Measurements from ENCODE around the gene ACTN3. TPM values are rescaled to one million over a fixed set of nuclear protein-coding genes. Genes with fewer than 3 reads are reported as not detected.
A peak's percentile ranks its signal among the peaks of the same experiment; 100 is the strongest.
"Not testable (repeated sequence)": the region's sequence is repeated elsewhere in the genome, so short reads cannot be mapped to it uniquely, and the experiment has no call there.

ACTN3 gene
- total RNA-seq, 2 experiments from 2014 or later = 0.26 to 0.27 TPM

DNA sequence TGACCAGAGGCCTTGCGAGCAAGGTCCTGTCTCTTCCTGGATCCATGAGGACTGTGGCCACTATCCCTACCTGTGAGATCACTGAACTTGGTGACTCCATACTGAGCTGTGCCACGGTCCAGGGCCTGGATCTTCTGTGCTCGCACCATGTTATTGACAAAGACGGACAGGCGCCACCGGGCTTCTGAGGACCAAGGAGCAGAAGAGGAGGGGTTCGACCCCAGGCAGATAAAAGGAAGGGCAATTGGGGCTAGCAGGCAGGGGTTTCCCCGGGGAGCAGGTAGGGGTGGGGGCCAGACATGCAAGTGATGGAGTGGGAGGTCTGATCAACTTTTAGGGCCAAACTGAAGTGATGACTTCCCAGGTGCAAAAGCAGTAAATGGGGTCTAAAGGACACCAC, 19.5 kb downstream of the ACTN3 start:
- Mint-ChIP-seq H3K4me3 (no peak overlapping the region), H3K27ac (no peak overlapping the region), H3K36me3 (ENCODE audit: low read depth) (no peaks in the 10 kb centered on the region), H3K9me3 (ENCODE audit: low read depth) (no peaks in the 10 kb centered on the region), H3K4me1 (peaks cover 3% of the 10 kb centered on the region), H3K27me3 (no peaks in the 10 kb centered on the region)
- CTCF ChIA-PET = no interaction called here
- POLR2A ChIA-PET = no interaction called here
- intact Hi-C loops (cut with DNase I, micrococcal nuclease) = no loop called here
- ATAC-seq (no peak), DNase-seq (no peak)

GRCh38 chr11:66567787-66568123, 21.1 kb downstream of the ACTN3 start:
- H3K9me3 Mint-ChIP-seq (ENCODE audit: low read depth) = no peaks in the 10 kb centered on the region
- H3K4me3 Mint-ChIP-seq = peak overlapping the region; percentile 62
- ATAC-seq = peak; percentile 21
- H3K27me3 Mint-ChIP-seq = no peaks in the 10 kb centered on the region
- H3K36me3 Mint-ChIP-seq (ENCODE audit: low read depth) = no peaks in the 10 kb centered on the region
- POLR2A ChIA-PET = no interaction called here
- peaks cover 3% of the 10 kb centered on the region for H3K4me1 Mint-ChIP-seq
- CTCF ChIA-PET = interaction anchor here (0.7 to 3.6 kb wide), 2 partner anchors 12 to 110 kb away, joined by 3 to 26 read pairs; partner anchors contain the start of gene RBM4B
- no peak for DNase-seq
- intact Hi-C loops (cut with DNase I, micrococcal nuclease) = no loop called here
- H3K27ac Mint-ChIP-seq = no peak overlapping the region

- Mint-ChIP-seq H3K27me3 (no peaks in the 10 kb centered on the region), H3K27ac (no peak within 1 kb of the TSS), H3K9me3 (ENCODE audit: low read depth) (no peaks in the 10 kb centered on the region), H3K4me3 (peak within 1 kb of the TSS; percentile 64), H3K36me3 (ENCODE audit: low read depth) (no peaks in the 10 kb centered on the region), H3K4me1 (peaks cover 3% of the 10 kb centered on the region)
- DNase-seq (peak; percentile 79), ATAC-seq (peak; percentile 96)
- POLR2A ChIA-PET = interaction anchor here (0.8 to 1.1 kb wide), 2 partner anchors 51 to 107 kb away, joined by 3 to 4 read pairs; no protein-coding TSS in a partner anchor
- CTCF ChIA-PET = interaction anchor here (0.9 to 3.6 kb wide), 7 partner anchors 11 to 272 kb away, joined by 3 to 26 read pairs (median 5); partner anchors contain the start of genes ACTN3, MRPL11 and ZDHHC24
- intact Hi-C loops (cut with DNase I, micrococcal nuclease) = no loop called here
Measured at GRCh38 chr11:66568124-66568916, 21.6 kb downstream of the ACTN3 start, which contains the start of gene CTSF. TSS of gene CTSF (minus strand) at chr11:66568606. CDS start at chr11:66568486, 120 bp downstream.

DNA sequence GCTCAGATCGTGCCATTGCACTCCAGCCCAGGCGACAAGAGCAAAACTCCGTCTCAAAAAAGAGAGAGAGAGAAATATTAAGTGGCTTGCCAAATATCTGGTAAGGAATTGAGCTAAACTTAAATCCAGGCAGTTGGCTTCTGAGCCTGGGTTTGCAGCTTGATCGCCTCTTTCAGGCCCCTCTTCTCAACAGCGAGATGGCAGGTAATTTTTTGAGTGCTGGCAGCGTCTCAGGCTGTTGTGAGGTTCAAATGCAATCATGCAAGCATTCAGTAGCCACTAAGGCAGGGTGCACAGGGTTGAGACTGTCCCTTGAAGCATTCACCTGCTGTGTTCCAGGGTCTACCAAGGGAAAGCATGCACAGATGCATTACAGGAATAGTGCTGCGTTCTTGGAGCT, 22.4 kb downstream of the ACTN3 start:
- H3K9me3 Mint-ChIP-seq (ENCODE audit: low read depth) = no peaks in the 10 kb centered on the region
- no peaks in the 10 kb centered on the region for H3K27me3 Mint-ChIP-seq
- CTCF ChIA-PET = interaction anchor here (0.7 to 3.6 kb wide), 8 partner anchors 10 to 272 kb away, joined by 3 to 26 read pairs (median 4); partner anchors contain the start of genes ACTN3, MRPL11 and ZDHHC24
- no peak overlapping the region for H3K4me3 Mint-ChIP-seq
- H3K36me3 Mint-ChIP-seq (ENCODE audit: low read depth) = no peaks in the 10 kb centered on the region
- DNase-seq = no peak
- no peak for ATAC-seq
- POLR2A ChIA-PET = interaction anchor here (0.8 to 1.1 kb wide), 2 partner anchors 50 to 106 kb away, joined by 3 to 4 read pairs; no protein-coding TSS in a partner anchor
- intact Hi-C loops (cut with DNase I, micrococcal nuclease) = no loop called here
- H3K4me1 Mint-ChIP-seq = peaks cover 3% of the 10 kb centered on the region
- no peak overlapping the region for H3K27ac Mint-ChIP-seq

GRCh38 chr11:66570079-66570849, 23.6 kb downstream of the ACTN3 start:
- Mint-ChIP-seq H3K4me1 (peaks cover 3% of the 10 kb centered on the region), H3K27ac (no peak overlapping the region)

GRCh38 chr11:66570850-66571180, 24.1 kb downstream of the ACTN3 start:
- Mint-ChIP-seq H3K4me1 (peaks cover 3% of the 10 kb centered on the region), H3K27me3 (no peaks in the 10 kb centered on the region), H3K27ac (no peak overlapping the region), H3K36me3 (ENCODE audit: low read depth) (no peaks in the 10 kb centered on the region), H3K9me3 (ENCODE audit: low read depth) (no peaks in the 10 kb centered on the region), H3K4me3 (no peak overlapping the region)
- intact Hi-C loops (cut with DNase I, micrococcal nuclease) = loop anchor here in 1 of 2 experiments (10.0 kb wide), 1 partner anchor 264 kb away; no protein-coding TSS in a partner anchor
- CTCF ChIA-PET = interaction anchor here (1.4 kb wide), 1 partner anchor 42 kb away, joined by 3 read pairs; no protein-coding TSS in a partner anchor
- no peak for DNase-seq
- POLR2A ChIA-PET = no interaction called here
- ATAC-seq = no peak

More at GRCh38 chr11:66570079-66570849, 23.6 kb downstream of the ACTN3 start:
- H3K36me3 Mint-ChIP-seq (ENCODE audit: low read depth) = no peaks in the 10 kb centered on the region
- no peaks in the 10 kb centered on the region for H3K9me3 Mint-ChIP-seq (ENCODE audit: low read depth)
- ChIA-PET CTCF (interaction anchor here (1.4 to 3.6 kb wide), 2 partner anchors 9 to 43 kb away, joined by 3 to 26 read pairs; no protein-coding TSS in a partner anchor), POLR2A (interaction anchor here (0.6 kb wide), 1 partner anchor 59 kb away, joined by 3 read pairs; no protein-coding TSS in a partner anchor)
- no peak for ATAC-seq
- intact Hi-C loops (cut with DNase I, micrococcal nuclease) = loop anchor here in 1 of 2 experiments (10.0 kb wide), 1 partner anchor 265 kb away; no protein-coding TSS in a partner anchor
- no peak for DNase-seq
- no peaks in the 10 kb centered on the region for H3K27me3 Mint-ChIP-seq
- no peak overlapping the region for H3K4me3 Mint-ChIP-seq

DNA sequence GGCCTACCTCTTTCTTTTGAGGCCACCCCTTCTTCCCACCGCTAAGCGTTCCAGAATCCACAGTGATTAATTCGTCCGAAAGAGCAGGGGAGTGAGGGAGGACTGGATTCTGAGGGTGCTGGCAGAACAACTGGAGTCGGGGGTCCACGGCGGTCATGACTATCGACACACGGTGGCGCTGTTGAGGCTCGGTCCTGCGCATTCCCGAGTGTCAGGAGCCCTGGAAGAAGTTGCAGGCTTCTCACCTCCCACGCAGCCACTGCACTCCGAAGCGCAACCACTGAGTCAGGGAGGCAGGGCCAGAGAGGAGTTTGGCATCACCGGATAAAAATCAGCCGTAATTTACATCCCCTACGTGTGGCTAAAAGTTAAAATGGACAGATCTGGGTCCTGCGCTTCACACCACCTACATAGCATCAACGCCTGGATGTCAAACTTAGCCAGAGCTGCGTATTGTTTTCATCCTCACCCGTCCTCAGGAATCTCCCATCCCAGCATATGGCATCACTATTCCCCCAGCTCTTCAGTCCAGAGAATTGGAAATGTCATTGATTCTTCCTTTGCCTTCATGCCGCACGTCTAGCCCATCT, 32.4 kb downstream of the ACTN3 start:
- peaks cover 4% of the 10 kb centered on the region for H3K9me3 Mint-ChIP-seq (ENCODE audit: low read depth)
- no peak overlapping the region for H3K27ac Mint-ChIP-seq
- ATAC-seq = peak; percentile 90
- peak; percentile 91 for DNase-seq
- H3K27me3 Mint-ChIP-seq = peaks cover 2% of the 10 kb centered on the region
- ChIA-PET POLR2A (no interaction called here), CTCF (interaction anchor here (0.6 to 5.2 kb wide), 15 partner anchors 10 to 106 kb away, joined by 3 to 99 read pairs (median 4); partner anchors contain the start of genes CCDC87, CTSF, RBM4 and RBM4B)
- intact Hi-C loops (cut with DNase I, micrococcal nuclease) = loop anchor here (1.0 to 10.0 kb wide), 7 partner anchors 33 to 256 kb away; partner anchors contain the start of genes ACTN3 (in 1 of the 2), RBM14 (in 1 of the 2) and ZDHHC24 (in 1 of the 2)
- H3K36me3 Mint-ChIP-seq (ENCODE audit: low read depth) = no peaks in the 10 kb centered on the region
- no peak overlapping the region for H3K4me3 Mint-ChIP-seq
- peaks cover 16% of the 10 kb centered on the region for H3K4me1 Mint-ChIP-seq

DNA sequence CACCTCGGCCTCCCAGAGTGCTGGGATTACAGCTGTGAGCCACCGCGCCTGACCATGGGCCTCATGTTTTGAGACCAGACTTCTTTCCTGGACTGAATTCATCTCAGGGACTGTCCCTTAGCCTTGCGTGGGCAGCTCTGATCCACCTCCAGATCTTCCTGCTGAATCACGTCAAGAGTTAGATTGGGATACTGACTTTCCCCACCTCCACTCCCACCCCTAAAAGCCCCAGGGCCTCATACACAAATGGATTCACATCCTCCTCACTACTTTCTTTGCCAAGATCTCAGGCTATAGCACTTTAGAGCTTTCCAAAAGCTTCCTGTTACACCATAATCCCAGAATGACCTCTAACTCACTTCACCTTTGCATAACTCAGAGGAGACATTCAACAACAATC, 34.1 kb downstream of the ACTN3 start:
- Mint-ChIP-seq H3K27ac (no peak overlapping the region), H3K4me1 (peaks cover 16% of the 10 kb centered on the region), H3K9me3 (ENCODE audit: low read depth) (peaks cover 4% of the 10 kb centered on the region), H3K27me3 (peaks cover 2% of the 10 kb centered on the region), H3K4me3 (no peak overlapping the region), H3K36me3 (ENCODE audit: low read depth) (no peaks in the 10 kb centered on the region)
- DNase-seq (peak; percentile 34), ATAC-seq (peak; percentile 14)
- ChIA-PET POLR2A (interaction anchor here (1.3 kb wide), 1 partner anchor 98 kb away, joined by 3 read pairs; no protein-coding TSS in a partner anchor), CTCF (interaction anchor here (0.6 to 5.2 kb wide), 7 partner anchors 9 to 265 kb away, joined by 3 to 99 read pairs (median 4); partner anchors contain the start of genes CCDC87, CCS, CTSF and RBM4B)
- intact Hi-C loops (cut with DNase I, micrococcal nuclease) = no loop called here

GRCh38 chr11:66581261-66581660, 34.6 kb downstream of the ACTN3 start:
- intact Hi-C loops (cut with DNase I, micrococcal nuclease) = no loop called here
- no peaks in the 10 kb centered on the region for H3K36me3 Mint-ChIP-seq (ENCODE audit: low read depth)
- POLR2A ChIA-PET = interaction anchor here (1.3 kb wide), 1 partner anchor 97 kb away, joined by 3 read pairs; no protein-coding TSS in a partner anchor
- CTCF ChIA-PET = interaction anchor here (0.6 to 5.2 kb wide), 7 partner anchors 9 to 265 kb away, joined by 3 to 99 read pairs (median 4); partner anchors contain the start of genes CCDC87, CCS, CTSF and RBM4B
- H3K9me3 Mint-ChIP-seq (ENCODE audit: low read depth) = peaks cover 4% of the 10 kb centered on the region
- ATAC-seq (no peak), DNase-seq (no peak)
- no peak overlapping the region for H3K27ac Mint-ChIP-seq
- peaks cover 2% of the 10 kb centered on the region for H3K27me3 Mint-ChIP-seq
- peaks cover 16% of the 10 kb centered on the region for H3K4me1 Mint-ChIP-seq
- H3K4me3 Mint-ChIP-seq = no peak overlapping the region

DNA sequence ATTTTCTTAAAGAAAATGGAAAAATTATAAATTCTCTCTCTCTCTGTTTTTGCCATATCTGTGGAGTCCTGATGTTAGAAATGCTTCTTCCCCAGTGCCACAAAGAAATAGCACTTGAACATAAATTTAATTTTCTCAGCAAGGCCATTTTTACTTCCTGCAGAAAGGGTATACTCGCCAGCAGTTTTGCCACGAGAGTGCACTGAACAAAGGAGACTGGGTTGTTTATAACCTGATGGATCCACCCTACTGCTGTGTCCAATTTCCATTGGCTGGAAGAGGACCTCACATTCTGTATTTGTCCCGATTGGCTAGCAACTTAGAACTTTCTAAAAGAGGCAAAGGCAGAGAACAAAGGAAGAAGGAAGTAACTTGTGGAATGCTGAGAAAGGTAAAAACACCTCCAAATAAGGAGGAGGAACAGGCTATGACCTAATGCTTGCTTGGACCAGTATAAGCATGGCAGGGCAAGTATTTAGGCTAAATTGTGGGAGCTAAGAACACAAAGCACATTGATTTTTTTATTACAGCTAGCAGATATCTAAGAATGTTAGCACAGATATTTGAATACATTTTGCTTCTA, 36.0 kb downstream of the ACTN3 start:
- H3K4me1 Mint-ChIP-seq = peaks cover 16% of the 10 kb centered on the region
- DNase-seq; H3K27me3 Mint-ChIP-seq; ATAC-seq; H3K36me3 Mint-ChIP-seq (ENCODE audit: low read depth); H3K4me3 Mint-ChIP-seq; H3K27ac Mint-ChIP-seq; H3K9me3 Mint-ChIP-seq (ENCODE audit: low read depth); POLR2A ChIA-PET; intact Hi-C loops (cut with DNase I, micrococcal nuclease): not testable (repeated sequence)
- CTCF ChIA-PET = interaction anchor here (0.9 kb wide), 1 partner anchor 10 kb away, joined by 3 read pairs; the partner anchor contains the start of genes CCDC87 and CCS
